Fibroblast of gingiva (primary cell): ENCODE results near the gene MAP4K2.

ENCODE experiments used
- DNase-seq: peaks from one replicate; pipeline ENCODE4 v3.0.0-alpha.2; 2011; ENCODE audit warnings: low read depth

The MAP4K2 gene

DNA sequence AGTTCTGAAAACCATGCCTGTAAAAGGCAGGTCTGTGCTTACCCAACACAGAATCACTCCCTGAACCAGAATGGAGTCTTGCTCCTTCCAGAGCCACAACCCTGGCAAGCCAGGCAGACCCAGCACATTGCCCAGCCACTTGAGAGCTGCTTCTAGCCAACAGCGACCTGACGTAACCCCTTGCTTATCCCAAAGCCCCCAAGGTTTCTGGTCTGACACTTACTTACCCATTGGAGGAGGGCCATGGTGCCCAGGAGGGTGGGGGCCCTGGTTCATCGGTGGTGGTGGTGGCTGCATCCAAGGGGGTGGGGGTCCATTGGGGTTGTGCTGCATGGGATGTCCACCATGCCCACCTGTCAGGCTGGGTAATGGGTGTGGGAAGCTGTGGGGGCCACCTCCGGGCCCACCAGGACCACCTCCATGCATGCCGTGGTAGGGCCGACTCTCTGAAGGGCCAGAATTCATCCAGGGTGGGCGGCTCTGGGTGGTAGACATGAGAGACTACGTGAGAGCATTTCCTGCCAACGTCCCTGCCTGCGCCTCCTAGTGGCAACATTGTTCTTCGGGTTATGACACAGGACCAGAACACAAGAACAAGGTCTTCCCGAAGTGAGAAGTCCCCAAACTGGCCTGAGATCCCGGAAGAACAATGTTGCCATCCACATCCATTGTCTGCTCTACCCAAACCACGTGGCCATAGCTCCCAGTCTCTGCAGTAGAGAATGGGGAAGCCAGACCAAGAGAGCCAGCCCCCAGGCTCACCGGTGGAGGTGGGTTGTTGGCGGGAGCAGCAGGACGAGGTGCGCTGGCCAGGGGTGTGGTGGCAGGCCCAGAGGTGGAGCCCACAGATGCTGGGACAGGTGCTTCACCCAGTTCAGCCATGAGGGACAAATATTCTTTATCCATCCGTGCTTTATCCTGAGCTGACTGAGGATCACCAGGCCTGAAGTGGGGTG is 35.4 kb downstream of the MAP4K2 start:
- peak; percentile 58 for DNase-seq

DNA sequence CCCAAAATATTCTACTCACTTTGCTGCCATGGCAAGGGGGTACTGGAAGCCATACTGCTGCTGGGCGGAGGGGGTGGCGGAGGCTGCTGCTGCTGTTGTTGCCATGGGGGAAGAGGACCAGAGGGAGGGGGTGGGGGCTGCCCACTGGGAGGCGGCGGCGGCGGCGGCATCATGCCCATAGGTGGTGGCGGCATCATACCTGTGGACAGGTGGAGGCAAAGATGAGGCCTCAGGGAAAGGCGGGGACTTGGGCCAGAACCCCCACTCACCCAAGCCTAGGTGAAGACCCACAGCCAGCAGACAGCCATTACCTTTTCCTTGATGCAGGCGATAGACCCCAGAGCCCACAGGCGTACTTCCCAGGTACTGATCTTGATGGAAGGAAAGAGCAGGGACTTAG is 36.1 kb downstream of the MAP4K2 start:
- DNase-seq = no peak

DNA sequence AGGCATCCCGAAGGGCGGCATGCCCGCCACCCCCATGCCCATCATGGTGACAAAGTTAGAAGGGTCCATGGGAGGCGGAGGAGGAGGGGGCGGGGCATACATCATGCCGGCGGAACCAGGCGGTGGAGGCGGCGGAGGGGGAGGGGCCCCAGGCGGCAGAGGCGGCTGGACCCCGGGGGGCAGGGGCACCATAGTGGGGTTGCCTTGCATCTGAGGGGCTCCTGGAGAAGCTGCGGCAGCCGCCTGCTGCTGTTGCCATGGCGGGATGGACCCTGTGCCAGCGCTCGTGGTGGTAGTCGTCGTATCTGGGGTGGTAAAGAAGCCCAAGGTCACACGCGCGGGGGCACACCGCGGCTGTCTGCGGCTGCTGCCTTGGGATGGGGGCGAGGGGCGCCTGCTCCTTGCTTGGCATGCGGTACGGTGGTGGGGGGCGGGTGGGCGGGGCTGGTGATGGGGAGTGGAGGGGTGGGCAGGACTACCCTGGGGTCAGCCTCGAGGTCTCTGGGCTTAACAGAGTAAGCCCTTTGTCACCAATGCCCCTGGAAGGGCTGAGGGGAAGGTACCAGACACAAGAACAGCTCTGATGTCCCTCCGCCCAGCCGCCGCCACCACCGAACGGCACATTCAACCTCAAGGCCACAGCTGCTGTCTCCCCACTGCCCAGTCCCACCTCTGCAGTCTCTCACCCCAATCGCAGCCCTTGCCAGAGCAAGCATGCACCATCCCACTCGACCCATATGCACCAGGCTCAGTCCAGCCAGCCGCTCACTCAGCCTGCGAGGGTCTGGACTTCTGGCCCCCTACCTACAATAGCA is 37.0 kb downstream of the MAP4K2 start:
- no peak for DNase-seq

DNA sequence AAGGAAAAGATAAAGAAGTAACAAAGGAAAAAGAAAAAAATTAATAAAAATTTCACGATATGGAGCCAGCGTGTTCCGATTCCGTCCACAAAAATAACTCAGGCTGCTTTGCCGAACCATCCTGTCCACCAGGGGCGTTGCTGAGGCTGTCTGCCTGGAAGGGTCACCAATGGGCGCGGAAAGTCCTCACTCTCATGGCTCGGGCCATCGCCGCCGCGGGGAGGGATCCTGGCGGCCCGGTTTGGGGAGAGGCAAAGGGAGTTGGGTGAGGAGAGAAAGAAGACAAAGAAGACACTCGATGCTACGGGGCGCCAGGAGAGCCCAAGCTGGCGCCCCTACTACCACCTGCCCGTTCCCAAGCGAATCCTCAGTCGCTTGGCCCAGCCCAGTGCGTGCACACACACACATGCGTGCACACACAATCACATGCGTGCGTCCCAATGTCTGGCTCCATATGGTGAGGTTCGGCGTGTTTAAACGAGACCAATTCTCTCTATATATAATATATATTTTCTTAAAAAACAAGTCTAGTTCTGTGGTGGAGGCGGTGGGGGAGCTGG is 37.6 kb downstream of the MAP4K2 start:
- no peak for DNase-seq

DNA sequence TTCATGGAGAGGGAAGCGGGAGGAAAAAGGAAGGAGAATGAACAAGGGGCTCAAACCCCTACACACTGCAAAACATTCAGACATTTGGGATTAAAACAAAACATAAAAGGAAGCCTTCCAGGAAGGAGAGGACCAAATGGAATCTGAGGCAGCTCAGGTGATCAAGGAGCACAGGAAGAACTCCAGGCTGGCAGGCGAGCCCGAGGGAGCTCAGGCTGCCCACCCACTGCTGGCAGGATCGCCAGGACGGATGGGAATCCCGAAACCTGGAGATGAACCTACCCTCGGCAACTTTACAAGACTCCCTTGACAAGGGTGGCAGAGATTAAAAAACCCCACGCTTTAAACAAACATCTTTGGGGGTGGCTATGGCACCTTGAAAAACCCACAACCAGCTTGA is 38.3 kb downstream of the MAP4K2 start:
- no peak for DNase-seq

DNA sequence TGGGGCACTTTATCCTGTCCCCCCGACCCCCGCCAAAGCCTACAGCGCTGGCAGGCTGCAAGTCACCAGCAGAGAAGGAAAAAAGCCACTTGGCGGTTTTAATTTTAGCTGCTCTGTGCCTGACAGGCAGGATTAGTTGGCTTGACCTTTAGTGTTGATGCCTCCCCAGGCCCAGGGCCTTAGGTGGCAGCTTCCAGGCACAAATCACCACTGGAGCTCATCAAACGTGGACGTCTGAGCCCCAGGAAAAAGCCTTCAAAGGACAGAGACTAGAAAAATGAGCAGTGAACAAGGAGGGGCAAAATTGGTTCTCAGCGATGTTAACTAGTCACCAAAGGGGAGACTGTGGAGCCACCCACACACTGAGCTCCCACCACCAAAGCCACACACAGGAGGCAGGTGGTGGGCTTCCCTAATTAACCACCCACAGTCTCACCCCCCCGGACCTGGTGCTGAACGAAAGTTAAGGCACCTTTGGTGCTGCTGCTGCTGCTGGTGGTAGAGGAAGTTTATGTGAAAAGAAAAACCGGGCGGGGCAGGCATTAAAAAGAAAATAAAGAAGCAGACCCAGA is 38.9 kb downstream of the MAP4K2 start:
- no peak for DNase-seq

DNA sequence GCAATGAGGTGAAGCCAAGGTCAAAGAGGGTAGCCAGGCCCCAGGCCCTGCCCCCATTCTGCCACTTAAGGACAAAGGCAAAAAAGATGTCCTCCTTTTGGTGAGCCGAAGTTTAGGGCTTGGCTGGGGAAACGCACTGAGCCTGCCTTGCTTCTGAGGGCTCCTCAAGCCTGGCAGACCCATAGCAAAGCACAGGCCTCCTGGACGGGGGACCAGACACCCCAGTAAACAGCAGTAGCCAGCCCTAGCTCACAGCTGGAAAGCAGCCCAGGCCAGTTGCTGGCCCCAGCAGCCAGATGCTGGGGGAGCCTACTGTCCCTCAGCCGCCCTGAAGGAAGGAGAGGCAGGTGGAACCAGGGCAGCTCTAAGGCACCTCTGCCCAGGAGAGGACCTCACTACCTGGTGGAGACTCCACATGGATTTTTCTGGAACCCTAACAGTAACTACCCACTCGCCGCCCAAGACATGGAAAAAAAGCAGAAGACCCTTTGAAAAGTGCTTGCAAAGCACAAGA is 39.4 kb downstream of the MAP4K2 start:
- DNase-seq = no peak

DNA sequence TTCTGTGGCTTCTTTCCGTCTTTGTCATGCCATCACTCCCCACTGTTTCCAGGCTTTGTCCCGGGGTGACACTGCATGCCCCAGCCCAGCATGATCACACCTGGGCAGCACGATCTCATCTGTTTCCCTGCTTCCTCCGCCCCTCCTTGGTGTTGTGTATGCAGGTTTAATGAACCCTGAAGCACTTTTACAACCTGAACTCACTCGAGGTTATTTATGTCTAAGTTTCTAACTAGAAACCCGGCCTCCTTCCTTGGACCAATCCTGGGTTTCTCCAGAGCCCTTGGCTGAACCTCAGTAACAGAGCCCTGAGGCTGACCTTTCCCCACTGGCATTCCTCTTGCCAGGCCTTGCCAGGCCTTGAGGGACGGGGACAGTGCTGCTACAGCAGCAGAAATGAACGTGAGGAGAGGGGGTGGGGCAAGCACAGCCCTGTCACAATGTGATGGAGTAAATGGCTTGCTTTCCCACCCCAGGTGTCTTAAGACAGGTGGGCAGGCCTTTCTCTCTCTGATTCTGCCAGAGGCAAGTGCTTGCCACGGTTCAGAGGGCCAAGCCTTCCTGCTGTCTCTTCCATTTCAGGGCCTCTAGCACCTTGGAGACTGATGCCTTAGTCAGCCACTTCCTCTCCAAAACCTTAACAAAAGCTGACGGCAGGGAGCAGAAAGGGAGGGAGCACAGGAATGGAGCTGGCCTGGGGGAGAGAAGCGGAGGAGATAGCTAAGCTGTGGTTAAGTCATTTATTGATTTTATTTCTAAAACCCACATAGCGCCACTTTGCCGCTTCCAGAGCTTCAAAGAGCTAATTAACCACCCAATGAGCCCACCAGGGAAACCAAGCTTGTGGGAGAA is 40.1 kb downstream of the MAP4K2 start:
- no peak for DNase-seq

DNA sequence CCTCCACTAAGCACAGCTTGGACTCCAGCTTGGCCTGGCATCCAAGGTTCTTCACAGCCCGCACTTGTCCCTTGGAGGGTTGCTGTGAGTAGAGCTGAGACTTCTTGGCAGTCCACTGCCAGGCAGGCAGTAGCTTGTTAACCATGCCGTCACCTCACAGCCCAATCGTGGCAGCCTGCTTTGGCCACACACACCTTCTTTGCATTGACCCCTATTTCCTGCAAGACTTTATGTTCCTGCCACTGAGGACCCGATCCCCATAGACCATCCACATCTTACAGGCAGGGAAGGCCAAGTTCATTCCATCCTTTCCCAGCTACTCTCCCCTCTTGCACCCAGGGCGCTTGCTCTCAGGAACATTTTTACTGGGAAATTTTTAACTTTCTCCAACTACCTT is 40.7 kb downstream of the MAP4K2 start:
- no peak for DNase-seq

DNA sequence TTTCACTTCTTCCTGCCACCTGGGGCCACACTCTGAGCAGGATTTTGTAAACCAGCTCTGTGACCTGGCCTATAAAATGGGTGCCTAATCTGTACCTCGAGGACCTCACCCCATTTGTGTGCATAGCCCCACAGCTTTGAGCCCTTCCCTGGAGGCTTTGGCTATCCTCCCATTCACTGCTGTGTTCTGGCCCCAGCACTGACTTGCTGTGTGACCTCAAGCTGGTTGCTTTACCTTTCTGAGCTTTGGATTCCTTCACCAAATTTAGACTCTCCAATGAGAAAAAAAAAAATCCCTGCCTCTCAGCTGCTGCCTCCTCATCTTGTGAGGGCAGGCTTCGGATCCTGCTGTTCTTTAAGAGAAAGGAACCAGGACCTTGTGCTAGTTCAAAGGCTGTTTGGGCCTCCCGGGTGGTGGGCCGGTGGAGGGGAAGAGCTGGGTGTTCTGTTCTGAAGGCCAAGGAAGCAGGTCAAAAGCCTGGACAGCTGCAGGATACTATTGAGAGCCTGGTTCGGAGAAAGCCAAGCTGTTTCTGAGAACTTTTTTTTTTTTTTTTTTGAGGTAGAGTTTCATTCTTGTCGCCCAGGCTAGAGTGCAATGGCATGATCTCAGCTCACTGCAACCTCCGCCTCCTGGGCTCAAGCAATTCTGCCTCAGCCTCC is 42.1 kb downstream of the MAP4K2 start:
- no peak for DNase-seq

DNA sequence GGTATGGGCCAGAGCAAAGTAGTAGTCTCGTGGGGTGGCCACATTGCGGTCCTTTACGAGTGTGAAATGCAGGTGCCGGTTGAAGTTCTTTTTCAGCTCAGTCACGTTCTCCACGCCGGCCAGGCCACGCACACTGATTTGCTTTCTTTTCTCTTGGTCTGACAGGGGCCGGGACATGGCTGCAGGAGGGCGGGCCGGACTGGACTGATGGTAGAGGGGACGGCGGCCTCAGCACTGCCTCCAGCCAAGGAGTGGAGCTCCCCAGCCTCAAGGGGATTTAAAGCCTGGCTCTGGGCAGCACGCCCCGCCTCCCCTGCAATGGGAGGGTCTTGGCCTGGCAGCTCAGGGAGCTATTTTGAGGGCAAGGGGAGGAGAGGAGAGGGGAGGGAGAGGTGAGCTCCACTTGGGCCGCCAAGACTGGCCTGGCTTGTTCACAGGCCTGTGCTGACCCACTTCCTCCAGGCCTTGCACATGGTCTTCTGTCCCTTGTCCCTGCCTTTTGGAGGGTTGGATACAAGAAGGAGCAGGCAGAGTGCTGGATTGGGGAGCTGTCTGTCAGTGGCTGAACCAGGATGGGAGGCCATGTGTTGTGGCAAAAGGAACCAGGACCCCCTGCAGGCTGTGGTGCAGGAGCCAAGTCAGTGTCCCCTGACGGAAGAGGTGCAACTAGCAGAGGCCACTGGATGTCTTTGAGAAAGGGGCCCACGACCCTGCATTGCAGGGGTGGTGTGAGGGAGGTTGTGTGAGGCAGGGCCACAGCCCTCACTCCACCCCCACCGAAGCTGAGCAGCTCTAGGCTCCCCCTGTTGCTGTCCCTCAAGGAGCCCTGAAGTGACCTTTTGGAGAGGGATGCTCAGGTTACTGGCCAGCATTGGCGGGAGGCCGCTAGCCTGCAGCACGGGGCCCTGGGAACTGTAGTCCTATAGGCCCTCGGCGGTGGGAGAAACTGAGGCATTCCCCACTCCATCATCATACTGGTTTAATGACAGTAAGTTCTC is 43.0 kb downstream of the MAP4K2 start, which contains the start of gene PYGM:
Gene PYGM (minus strand): TSS at position 253 of the 998 bp plus-strand sequence. CDS start 76 bp downstream, at position 177.
- DNase-seq = peak; percentile 60

DNA sequence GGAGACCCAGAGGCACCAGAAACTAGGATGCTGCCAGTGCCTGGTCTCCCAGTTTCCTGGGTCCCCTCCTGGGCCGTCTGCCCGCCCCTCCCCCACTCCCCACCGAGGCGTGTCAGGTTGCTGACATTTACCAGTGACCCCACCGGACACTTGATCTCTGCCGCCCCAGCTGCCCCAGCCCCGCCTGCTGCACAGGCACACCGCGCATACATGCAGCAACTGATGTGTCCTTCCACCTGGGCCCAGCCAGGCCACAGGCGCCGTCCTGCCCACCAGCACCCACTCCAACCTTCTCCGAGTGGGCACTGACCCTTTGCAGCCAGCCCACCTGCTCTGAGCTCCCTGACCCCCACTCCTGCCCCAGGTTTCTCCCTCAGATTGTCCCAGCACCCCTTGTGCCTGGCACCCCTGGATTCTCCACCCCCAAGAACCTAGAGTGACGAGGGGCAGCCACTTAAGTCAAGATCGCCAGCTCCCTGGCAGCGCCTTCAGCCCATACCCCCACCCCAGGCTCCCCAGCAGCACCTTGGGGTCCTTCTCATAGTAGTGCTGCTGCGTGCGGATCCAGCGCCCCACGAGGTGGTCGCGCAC is 43.8 kb downstream of the MAP4K2 start:
- no peak for DNase-seq

DNA sequence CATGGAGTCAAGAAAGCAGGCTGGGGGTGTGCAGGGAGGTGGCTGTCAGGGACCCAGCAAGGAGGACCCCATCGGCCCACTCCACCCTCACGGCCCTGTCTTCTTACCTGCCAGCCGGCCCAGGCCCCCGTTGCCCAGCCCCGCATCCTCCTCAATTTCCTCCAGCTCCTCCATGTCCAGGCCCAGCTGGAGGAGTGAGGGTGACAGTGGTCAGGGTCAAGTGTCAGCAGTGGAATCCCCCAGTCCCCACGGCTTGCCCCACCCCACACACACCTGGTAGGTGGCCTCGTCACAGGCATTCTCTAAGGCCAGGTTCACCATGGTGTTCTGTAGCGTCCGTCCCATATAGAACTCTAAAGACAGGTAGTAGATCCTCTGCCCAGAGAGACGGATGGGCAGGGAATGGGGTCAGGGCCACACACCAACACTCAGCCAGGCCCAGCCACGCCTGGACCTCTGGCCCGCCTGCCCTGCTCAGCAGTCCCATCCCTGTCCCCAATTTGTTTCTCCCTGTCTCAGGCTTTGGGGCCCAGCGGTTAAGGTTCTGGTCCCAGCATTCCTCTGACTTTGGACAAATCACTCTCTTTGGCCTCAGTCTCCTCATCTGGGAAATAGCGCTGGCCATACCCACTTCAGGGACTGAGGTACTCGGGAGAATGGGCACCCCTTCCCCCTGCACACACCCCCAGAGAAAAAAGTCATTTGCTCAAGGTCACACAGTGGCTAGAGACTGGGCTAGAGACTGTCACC is 44.5 kb downstream of the MAP4K2 start:
- DNase-seq = no peak

DNA sequence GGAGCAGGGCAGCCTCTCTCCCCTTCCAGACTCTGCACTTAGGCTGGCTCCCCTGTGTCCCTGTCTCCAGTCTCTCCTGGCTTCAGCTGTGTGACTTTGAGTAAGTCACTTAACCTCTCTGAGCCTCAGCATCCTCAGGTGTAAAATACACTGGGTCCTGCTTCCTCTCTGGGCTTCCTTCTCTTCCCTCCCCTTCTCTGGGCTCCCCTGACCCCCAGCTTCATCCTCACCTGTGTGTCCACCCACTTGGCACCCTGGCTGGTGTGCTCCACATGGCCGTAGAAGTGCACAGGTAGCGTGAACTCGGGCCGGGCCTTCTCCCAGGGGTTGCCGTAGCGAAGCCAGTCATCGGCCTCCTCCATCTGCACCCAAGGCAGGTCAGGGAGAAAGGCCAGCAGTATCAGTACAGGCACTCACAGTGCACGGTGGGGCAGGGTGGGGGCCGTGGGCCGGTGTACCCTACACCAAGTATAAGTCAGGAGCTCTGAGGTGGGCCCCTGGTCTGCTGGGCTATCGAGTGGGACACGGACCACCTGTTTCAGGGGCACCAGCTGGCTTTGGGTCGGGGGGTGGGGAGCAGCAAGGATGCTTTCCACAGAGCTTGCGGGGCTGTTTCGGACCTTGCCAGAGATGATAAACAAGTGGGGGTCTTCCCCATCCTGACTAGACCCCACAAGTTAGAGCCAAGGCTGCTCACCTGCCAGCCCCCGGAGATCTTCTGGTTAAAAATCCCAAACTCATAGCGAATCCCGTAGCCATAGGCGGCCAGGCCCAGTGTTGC is 45.3 kb downstream of the MAP4K2 start:
- DNase-seq = no peak

DNA sequence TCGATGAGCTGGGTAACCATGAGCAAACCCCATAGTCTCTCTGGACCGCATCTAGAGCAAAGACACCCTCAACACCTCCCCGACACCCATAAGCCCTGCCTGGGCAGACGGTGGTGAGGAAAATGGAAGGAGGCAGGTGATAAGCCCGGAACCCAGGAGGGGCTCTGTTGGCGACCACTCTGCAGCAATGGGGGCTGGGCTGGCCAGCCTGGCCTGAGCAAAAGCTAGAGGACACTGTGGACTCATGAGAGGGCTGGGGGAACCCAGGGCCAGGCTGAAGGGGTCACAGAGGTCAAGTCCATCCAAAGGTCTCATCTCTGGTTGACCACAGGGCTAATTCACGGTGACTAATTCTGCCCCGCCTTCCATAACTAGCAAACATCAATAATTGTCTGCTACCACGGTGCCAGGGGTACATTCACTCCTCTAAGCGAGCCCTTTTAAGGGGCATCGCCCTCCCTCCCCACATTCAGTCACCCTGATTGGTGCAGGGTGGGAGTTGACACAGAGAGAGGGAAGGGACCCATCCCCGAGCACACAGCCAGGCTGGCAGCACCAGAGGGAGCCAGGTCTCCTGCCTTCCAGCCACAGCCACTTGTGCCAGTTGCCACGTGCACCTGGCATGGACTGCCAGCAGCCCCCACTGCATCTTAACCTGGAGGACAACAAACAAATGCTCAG is 47.2 kb downstream of the MAP4K2 start:
- no peak for DNase-seq

DNA sequence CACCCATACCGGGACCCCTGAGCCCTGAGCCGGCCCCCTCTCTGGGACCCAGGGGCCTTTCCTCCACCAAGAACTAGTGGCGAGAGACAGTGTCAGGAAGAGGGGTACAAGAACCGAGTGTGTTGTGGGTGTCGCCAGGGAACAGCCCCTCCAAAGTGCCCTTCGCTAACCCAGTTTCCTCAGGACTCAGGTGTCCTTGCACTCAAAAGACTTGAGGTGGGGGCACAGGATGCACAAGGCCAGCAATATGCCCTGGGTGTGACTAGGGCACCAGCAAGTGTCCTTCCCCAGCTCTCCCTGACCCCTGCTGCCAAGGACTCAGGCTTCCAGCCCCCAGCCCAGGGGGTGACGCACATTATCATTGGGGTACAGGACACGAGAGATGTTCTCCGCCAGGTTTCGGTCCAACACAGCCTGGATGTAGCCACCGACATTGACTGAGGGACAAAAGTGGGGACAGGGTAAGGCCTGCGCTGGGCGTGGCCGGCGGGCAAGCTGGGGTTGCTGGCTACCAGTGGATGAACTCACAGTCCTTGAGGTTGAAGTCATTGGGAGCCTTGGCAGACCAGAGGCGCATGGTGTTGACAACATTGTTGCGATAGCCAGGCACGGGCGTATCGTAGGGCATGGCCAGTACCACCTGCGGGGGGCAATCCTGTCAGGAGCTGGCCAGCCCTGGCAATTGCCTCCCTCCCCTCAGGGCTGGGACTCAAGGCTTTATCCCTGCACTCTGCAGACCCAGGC is 47.9 kb downstream of the MAP4K2 start:
- DNase-seq = no peak
